Measurements from ENCODE around the gene NDST1.

DNA sequence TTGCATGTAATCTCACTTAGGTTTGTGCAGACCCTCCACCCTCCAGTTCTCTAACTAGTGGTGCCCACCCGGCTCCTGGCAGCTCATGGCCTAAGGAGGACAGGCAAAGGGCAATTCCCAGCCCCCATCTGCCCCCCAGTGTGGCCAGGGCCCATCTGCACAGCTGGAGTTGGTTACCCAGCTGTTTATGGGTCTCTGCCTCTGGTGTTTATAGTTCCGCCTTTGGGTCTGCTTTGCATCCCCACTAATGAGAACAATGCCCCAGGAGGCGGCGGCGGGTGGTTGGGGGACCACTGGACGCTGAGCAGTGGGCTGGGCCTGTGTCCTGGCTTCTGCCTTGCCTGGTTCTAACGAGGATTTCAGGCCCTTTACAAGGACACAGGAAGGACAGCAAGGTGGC, 62.4 kb downstream of the NDST1 start:
- TF ChIP-seq TAF1 (IDR thresholded peaks at IDR 0.05; ENCODE audit: low read depth, low read length) (no peak), GTF2F1 (IDR thresholded peaks at IDR 0.05; ENCODE audit: borderline replicate concordance, low read depth, low read length) (no peak), ZNF274 (IDR thresholded peaks at IDR 0.05; ENCODE audit: borderline replicate concordance, extremely low read depth, low read length) (no peak)
